Upper lobe of right lung (tissue), 1 donor: Measurements from ENCODE around the gene BCL2L14. TPM values are rescaled to one million over a fixed set of nuclear protein-coding genes. Genes with fewer than 3 reads are reported as not detected.
A peak's percentile ranks its signal among the peaks of the same experiment; 100 is the strongest.

Experiments
- ATAC-seq: fragments of 200-7000 bp; cut with Tn5 transposase; one replicate; pipeline ENCODE4 v1.9.1; 2020; ENCODE audit warnings: mild to moderate bottlenecking, moderate library complexity
- DNase-seq: peaks from one replicate; pipeline ENCODE4 v3.0.0-alpha.2; 2020
- H3K27ac ChIP-seq: fragments of 200-600 bp; one replicate; pipeline ENCODE4 v1.8.0; 2022
- H3K27me3 ChIP-seq: fragments of 200-600 bp; one replicate; pipeline ENCODE4 v1.8.0; 2022; ENCODE audit warnings: mild to moderate bottlenecking
- H3K36me3 ChIP-seq: fragments of 200-600 bp; one replicate; pipeline ENCODE4 v1.8.0; 2022
- H3K4me1 ChIP-seq: fragments of 200-600 bp; one replicate; pipeline ENCODE4 v1.8.0; 2022
- H3K4me3 ChIP-seq: fragments of 200-600 bp; one replicate; pipeline ENCODE4 v1.8.0; 2022; ENCODE audit warnings: mild to moderate bottlenecking
- H3K9me3 ChIP-seq: fragments of 200-600 bp; one replicate; pipeline ENCODE4 v1.8.0; 2022
- CTCF ChIP-seq: fragments of 200-600 bp; IDR thresholded peaks from one replicate; pipeline ENCODE4 v1.8.0; 2022; ENCODE audit warnings: antibody characterized with exemption
- intact Hi-C: fragments of 100-400 bp; cut with DNase I; formaldehyde crosslinking; loops from one replicate; pipeline ENCODE4 v1.11.0; 2022
- total RNA-seq: library from RNA; stranded (reverse); fragmentation: NEBNext Ultra II Directional; extraction: Animal tissue kit (Norgen Biotek cat#: 25700); gene quantifications from one replicate; pipeline ENCODE4 v1.2.1, GENCODE V29; 2021
- donor health status: DM: no; HTN: yes; CAD: no; lungs with severe emphysema.

The BCL2L14 gene
- total RNA-seq, 1 donor from 2014 or later = 1.4 TPM

DNA sequence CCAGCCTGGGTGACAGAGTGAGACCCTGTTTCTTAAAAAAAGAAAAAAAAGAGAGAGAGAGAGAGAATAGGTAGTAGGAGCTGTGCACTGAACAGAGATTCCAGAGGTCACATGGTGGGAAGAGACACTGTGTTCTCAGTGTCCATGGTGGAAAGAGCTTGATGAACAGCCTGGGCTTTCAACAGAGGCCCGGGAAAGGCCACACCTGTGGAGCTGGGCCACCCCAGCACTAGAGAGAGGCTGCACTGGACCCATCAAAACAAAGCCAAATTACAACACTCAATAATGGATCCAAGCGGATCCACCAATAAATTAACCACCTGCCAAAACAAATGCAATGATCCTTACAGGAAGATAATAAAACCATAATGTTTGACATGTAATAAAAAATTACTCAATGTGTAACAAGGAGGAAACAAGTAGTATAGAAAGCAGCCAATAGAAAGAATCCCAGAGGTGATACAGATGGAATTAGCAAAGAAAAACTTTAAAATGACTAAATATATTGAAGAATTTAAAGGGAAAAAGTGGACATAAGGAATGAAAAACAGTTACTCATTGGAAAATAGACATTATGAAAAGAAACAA, 44.8 kb upstream of the BCL2L14 start:
- Histone ChIP-seq H3K4me3 (no peak overlapping the region), H3K9me3 (no peaks in the 10 kb centered on the region), H3K36me3 (no peaks in the 10 kb centered on the region), H3K27me3 (no peaks in the 10 kb centered on the region), H3K4me1 (no peaks in the 10 kb centered on the region), H3K27ac (no peak overlapping the region)
- no peak for TF ChIP-seq CTCF
- ATAC-seq (no peak), DNase-seq (no peak)
- intact Hi-C loops = loop anchor here (5.0 kb wide), 1 partner anchor 444 kb away; no protein-coding TSS in a partner anchor

DNA sequence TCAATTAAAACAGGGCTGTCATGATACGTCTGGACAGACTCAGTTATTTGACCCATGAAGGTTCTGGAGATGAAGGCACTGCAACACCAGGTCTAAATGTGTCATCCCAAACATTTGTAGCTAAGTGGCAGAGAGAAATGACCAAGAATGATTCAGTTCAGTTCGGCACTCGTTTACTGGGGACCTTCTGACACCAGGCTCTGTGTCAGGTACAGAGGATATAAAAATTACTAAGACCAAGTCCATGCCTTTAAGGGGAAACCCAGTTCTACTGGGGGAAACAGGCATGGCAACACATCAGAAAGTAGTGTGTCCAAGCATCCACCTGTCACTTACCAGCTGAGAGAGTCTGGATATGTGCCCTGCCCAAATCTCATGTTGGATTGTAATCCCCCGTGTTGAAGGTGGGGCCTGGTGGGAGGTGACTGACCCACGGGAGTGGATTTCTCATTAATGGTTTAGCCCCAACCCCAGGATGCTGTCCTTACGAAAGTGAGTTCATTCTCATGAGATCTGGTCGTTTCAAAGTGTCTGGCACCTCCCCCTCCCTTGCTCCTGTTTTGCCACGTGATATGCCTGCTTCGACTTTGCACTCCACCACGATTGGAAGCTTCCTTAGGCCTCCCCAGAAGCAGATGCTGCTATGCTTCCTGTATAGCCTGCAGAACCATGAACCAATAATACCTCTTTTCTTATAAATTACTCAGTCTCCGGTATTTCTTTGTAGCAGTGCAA, 41.9 kb upstream of the BCL2L14 start:
- H3K27ac ChIP-seq = no peak overlapping the region
- H3K4me3 ChIP-seq = no peak overlapping the region
- peaks cover 6% of the 10 kb centered on the region for H3K4me1 ChIP-seq
- no peak for TF ChIP-seq CTCF
- no peaks in the 10 kb centered on the region for H3K9me3 ChIP-seq
- H3K36me3 ChIP-seq = no peaks in the 10 kb centered on the region
- ATAC-seq (no peak), DNase-seq (no peak)
- no peaks in the 10 kb centered on the region for H3K27me3 ChIP-seq
- intact Hi-C loops = loop anchor here (5.0 kb wide), 1 partner anchor 447 kb away; no protein-coding TSS in a partner anchor

- ATAC-seq = no peak
- no peaks in the 10 kb centered on the region for H3K9me3 ChIP-seq
- DNase-seq = no peak
- peaks cover 6% of the 10 kb centered on the region for H3K4me1 ChIP-seq
- no peak for TF ChIP-seq CTCF
- intact Hi-C loops = loop anchor here (5.0 kb wide), 1 partner anchor 447 kb away; no protein-coding TSS in a partner anchor
- no peaks in the 10 kb centered on the region for H3K27me3 ChIP-seq
- no peak overlapping the region for H3K27ac ChIP-seq
- no peaks in the 10 kb centered on the region for H3K36me3 ChIP-seq
- H3K4me3 ChIP-seq = no peak overlapping the region
Measured at GRCh38 chr12:12029653-12030052, 41.1 kb upstream of the BCL2L14 start.

DNA sequence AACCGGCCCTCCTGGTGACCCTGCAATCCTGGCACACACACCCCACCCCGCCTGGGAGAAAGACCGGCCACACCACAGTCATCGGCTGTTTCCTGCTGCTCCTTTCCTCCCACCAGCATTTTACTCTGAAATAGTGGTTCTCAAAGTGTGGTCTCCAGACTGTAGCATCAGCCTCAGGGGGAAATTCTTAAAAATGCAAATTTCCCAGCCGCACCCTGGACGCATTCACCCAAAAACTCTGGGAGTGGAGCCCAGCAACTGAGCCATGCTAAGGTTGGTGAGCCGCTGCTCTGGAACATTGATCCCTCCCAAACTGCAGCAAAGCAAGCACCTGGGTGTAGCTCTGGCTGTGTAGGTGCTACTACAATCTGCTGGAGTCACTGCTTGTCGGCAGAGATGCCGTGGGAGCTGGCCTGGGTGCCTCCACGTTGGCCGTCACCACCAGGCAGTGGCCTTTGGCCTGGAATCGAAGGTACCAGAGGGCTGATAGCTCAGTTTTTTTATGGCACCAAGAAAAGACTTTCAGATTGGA, 38.4 kb upstream of the BCL2L14 start:
- Histone ChIP-seq H3K36me3 (no peaks in the 10 kb centered on the region), H3K9me3 (no peaks in the 10 kb centered on the region), H3K4me1 (peaks cover 6% of the 10 kb centered on the region), H3K27ac (no peak overlapping the region), H3K27me3 (no peaks in the 10 kb centered on the region), H3K4me3 (peak overlapping the region; percentile 51)
- ATAC-seq (no peak), DNase-seq (no peak)
- TF ChIP-seq CTCF = no peak
- intact Hi-C loops = no loop called here

DNA sequence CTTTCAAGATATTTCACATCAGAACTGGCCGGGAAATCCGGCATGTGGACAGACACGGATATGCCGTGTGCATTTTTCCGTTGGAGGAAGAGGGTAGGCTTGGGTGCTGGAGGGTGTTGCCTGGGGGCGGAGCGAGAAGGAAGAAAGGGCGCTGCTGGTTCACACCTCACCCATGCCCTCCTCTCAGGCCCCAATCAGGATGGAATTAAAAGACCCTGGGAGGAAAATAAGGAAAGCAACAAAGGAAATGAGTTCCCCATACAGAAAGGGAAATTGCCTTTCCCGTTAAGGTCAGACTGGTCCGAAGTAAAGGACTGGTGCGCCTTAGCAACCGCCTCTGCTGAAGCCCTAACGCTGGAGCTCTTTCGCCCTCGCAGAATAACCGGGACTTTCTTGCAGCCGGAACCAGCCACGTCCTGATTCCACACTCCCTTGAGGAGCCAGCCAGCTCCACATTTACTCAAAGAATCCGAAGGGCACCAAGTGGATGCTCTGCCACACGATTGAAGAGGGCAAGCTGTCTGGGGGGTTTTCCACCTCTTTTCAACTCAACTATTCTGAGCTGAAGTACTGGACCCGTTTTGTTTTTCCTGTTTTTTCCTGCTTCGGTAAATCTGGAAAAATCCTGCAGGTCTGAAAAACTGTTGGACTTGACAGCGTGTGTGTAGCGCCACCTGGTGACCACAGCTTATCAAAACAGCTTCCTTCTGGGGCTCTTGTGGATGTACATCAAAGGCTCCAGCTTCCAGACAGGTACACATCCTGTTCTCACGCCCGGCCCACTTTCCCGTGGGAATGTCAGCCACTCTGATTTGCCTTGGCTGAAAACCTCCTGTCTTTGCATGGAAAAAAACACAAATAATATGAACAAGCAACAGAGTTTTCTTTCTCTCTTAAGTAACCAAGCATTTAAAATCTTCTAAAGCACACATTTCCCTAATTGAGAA, 37.6 kb upstream of the BCL2L14 start:
- peak overlapping the region; percentile 51 for H3K4me3 ChIP-seq
- ATAC-seq (peak; percentile 90), DNase-seq (peak; percentile 78)
- no peaks in the 10 kb centered on the region for H3K27me3 ChIP-seq
- peak overlapping the region; percentile 67 for H3K27ac ChIP-seq
- no peaks in the 10 kb centered on the region for H3K36me3 ChIP-seq
- TF ChIP-seq CTCF = peak; percentile 91
- no peaks in the 10 kb centered on the region for H3K9me3 ChIP-seq
- intact Hi-C loops = no loop called here
- H3K4me1 ChIP-seq = peaks cover 6% of the 10 kb centered on the region
